ENCODE data around the gene LRIG1. TPM values are rescaled to one million over a fixed set of nuclear protein-coding genes. Genes with fewer than 3 reads are reported as not detected.

The LRIG1 gene
- total and polyA plus RNA-seq, 7 experiments from 2014 or later, result 14.5 to 46.3 (median 34.4) TPM

- no peaks in the 10 kb centered on the region for H3K27me3 Mint-ChIP-seq
- peaks cover 2 to 14% (median 4%) of the 10 kb centered on the region in 7 donors for H3K4me1 Mint-ChIP-seq
- CTCF ChIA-PET, result no interaction called here
- Histone ChIP-seq H3K4me3 (ENCODE audit: low read length) (no peak overlapping the region), H3K4me1 (ENCODE audit: control insufficient read depth in 2 of 2, insufficient read depth in 2 of 2, low read length in 2 of 2) (peaks cover 0 to 7% of the 10 kb centered on the region in 2 donors), H3K27me3 (ENCODE audit: control insufficient read depth in 2 of 2, insufficient read depth in 2 of 2, low read length in 2 of 2) (no peaks in the 10 kb centered on the region), H3K36me3 (ENCODE audit: control insufficient read depth in 2 of 3, insufficient read depth in 3 of 3, low read length in 3 of 3) (peaks cover 0 to 8% (median 0%) of the 10 kb centered on the region in 3 experiments), H3K27ac (ENCODE audit: low read depth, low read length) (no peak overlapping the region), H3K9me3 (ENCODE audit: control insufficient read depth in 2 of 3, low read length in 3 of 3) (no peaks in the 10 kb centered on the region)
- no peak overlapping the region for H3K27ac Mint-ChIP-seq
- no peak overlapping the region for H3K4me3 Mint-ChIP-seq
- DNase-seq (no peak), ATAC-seq (no peak)
- peaks cover 8 to 56% (median 46%) of the 10 kb centered on the region in 5 donors for H3K36me3 Mint-ChIP-seq
- peaks cover 0 to 10% (median 0%) of the 10 kb centered on the region in 11 donors for H3K9me3 Mint-ChIP-seq
- POLR2A ChIA-PET, result no interaction called here
- intact Hi-C loops (cut with micrococcal nuclease), result no loop called here
Observed at GRCh38 chr3:66348704-66349103, 152.1 kb downstream of the LRIG1 start.

DNA sequence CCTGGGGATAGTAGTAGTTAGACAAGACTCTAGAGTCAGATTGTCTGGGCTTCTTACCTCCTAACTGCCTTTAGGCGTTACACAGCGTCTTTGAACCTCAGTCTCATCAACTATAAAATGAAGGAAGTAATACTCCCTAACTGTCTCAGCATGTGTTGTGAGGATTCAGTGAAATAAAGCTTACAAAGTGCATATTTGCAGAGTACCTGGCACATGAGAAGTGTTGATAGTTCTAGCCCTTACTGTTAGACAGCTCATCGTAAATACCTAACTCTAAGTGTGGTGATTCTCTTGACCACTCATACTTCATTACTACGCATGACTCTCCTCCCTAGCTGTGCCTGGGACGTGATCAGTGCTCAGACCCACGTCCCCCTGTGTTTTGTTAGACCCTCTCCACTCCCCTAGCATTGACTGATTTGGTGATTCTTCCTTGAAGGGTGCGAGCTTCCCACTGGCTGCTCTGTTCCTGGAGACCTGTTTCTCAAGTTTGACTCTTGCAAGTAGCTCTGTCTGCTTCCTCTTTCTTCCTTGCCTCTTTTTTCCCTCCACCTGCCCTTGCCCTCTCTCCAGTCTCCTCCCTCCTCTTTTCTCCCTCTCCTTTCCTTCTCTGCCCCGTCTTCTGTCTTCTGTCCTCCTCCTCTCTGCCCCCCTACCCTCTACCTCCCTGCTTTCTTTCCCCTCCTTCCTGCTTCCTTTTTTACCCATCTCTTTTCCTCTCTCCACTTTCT, 155.8 kb downstream of the LRIG1 start:
- DNase-seq (no peak), ATAC-seq (no peak)
- Mint-ChIP-seq H3K36me3 (peaks cover 8 to 48% (median 37%) of the 10 kb centered on the region in 5 donors), H3K4me3 (no peak overlapping the region), H3K27ac (no peak overlapping the region), H3K4me1 (peaks cover 0 to 19% (median 8%) of the 10 kb centered on the region in 7 donors), H3K27me3 (no peaks in the 10 kb centered on the region), H3K9me3 (peaks cover 0 to 10% (median 0%) of the 10 kb centered on the region in 11 donors)
- H3K4me3 ChIP-seq (ENCODE audit: low read length), result no peak overlapping the region
- CTCF ChIA-PET, result interaction anchor here (0.6 kb wide), 1 partner anchor 62 kb away, joined by 5 read pairs; no protein-coding TSS in a partner anchor
- no peaks in the 10 kb centered on the region for H3K4me1 ChIP-seq (ENCODE audit: control insufficient read depth in 2 of 2, insufficient read depth in 2 of 2, low read length in 2 of 2)
- H3K27me3 ChIP-seq (ENCODE audit: control insufficient read depth in 2 of 2, insufficient read depth in 2 of 2, low read length in 2 of 2), result no peaks in the 10 kb centered on the region
- intact Hi-C loops (cut with micrococcal nuclease), result no loop called here
- POLR2A ChIA-PET, result interaction anchor here (0.6 kb wide), 1 partner anchor 9 kb away, joined by 3 read pairs; no protein-coding TSS in a partner anchor
- no peaks in the 10 kb centered on the region for H3K9me3 ChIP-seq (ENCODE audit: control insufficient read depth in 2 of 3, low read length in 3 of 3)
- no peak overlapping the region for H3K27ac ChIP-seq (ENCODE audit: low read depth, low read length)
- H3K36me3 ChIP-seq (ENCODE audit: control insufficient read depth in 2 of 3, insufficient read depth in 3 of 3, low read length in 3 of 3), result peaks cover 0 to 8% (median 0%) of the 10 kb centered on the region in 3 experiments

- no peak overlapping the region for H3K27ac Mint-ChIP-seq
- H3K4me3 Mint-ChIP-seq, result no peak overlapping the region
- intact Hi-C loops (cut with micrococcal nuclease), result no loop called here
- H3K36me3 Mint-ChIP-seq, result peaks cover 8 to 54% (median 35%) of the 10 kb centered on the region in 5 donors
- H3K4me1 Mint-ChIP-seq, result peaks cover 0 to 19% (median 13%) of the 10 kb centered on the region in 7 donors
- ChIA-PET POLR2A (no interaction called here), CTCF (interaction anchor here (0.6 to 1.1 kb wide), 2 partner anchors 60 to 62 kb away, joined by 3 to 5 read pairs; no protein-coding TSS in a partner anchor)
- Histone ChIP-seq H3K27me3 (ENCODE audit: control insufficient read depth in 2 of 2, insufficient read depth in 2 of 2, low read length in 2 of 2) (no peaks in the 10 kb centered on the region), H3K4me3 (ENCODE audit: low read length) (no peak overlapping the region), H3K4me1 (ENCODE audit: control insufficient read depth in 2 of 2, insufficient read depth in 2 of 2, low read length in 2 of 2) (no peaks in the 10 kb centered on the region), H3K36me3 (ENCODE audit: control insufficient read depth in 2 of 3, insufficient read depth in 3 of 3, low read length in 3 of 3) (peaks cover 0 to 8% (median 0%) of the 10 kb centered on the region in 3 experiments), H3K9me3 (ENCODE audit: control insufficient read depth in 2 of 3, low read length in 3 of 3) (no peaks in the 10 kb centered on the region), H3K27ac (ENCODE audit: low read depth, low read length) (no peak overlapping the region)
- no peak for DNase-seq
- H3K9me3 Mint-ChIP-seq, result peaks cover 0 to 10% (median 0%) of the 10 kb centered on the region in 11 donors
- H3K27me3 Mint-ChIP-seq, result no peaks in the 10 kb centered on the region
- no peak for ATAC-seq
Observed at GRCh38 chr3:66344391-66344811, 156.4 kb downstream of the LRIG1 start.

GRCh38 chr3:66342717-66343356, 158.0 kb downstream of the LRIG1 start:
- H3K4me1 Mint-ChIP-seq, result peaks cover 0 to 32% (median 17%) of the 10 kb centered on the region in 7 donors
- CTCF ChIA-PET, result no interaction called here

GRCh38 chr3:66338927-66339326, 161.9 kb downstream of the LRIG1 start:
- Mint-ChIP-seq H3K36me3 (peaks cover 0 to 22% (median 2%) of the 10 kb centered on the region in 5 donors), H3K4me1 (peaks cover 6 to 45% (median 26%) of the 10 kb centered on the region in 7 donors), H3K27me3 (no peaks in the 10 kb centered on the region), H3K4me3 (no peak overlapping the region), H3K9me3 (peaks cover 0 to 6% (median 0%) of the 10 kb centered on the region in 11 donors), H3K27ac (no peak overlapping the region)
- intact Hi-C loops (cut with micrococcal nuclease), result no loop called here
- ATAC-seq (no peak), DNase-seq (no peak)
- no peaks in the 10 kb centered on the region for H3K27me3 ChIP-seq (ENCODE audit: control insufficient read depth in 2 of 2, insufficient read depth in 2 of 2, low read length in 2 of 2)
- ChIA-PET CTCF (interaction anchor here (0.6 kb wide), 1 partner anchor 15 kb away, joined by 4 read pairs; no protein-coding TSS in a partner anchor), POLR2A (no interaction called here)
- no peak overlapping the region for H3K27ac ChIP-seq (ENCODE audit: low read depth, low read length)
- no peaks in the 10 kb centered on the region for H3K9me3 ChIP-seq (ENCODE audit: control insufficient read depth in 2 of 3, low read length in 3 of 3)
- H3K4me3 ChIP-seq (ENCODE audit: low read length), result no peak overlapping the region
- H3K4me1 ChIP-seq (ENCODE audit: control insufficient read depth in 2 of 2, insufficient read depth in 2 of 2, low read length in 2 of 2), result no peaks in the 10 kb centered on the region
- no peaks in the 10 kb centered on the region for H3K36me3 ChIP-seq (ENCODE audit: control insufficient read depth in 2 of 3, insufficient read depth in 3 of 3, low read length in 3 of 3)

More at GRCh38 chr3:66342717-66343356, 158.0 kb downstream of the LRIG1 start:
- no peaks in the 10 kb centered on the region for H3K27me3 ChIP-seq (ENCODE audit: control insufficient read depth in 2 of 2, insufficient read depth in 2 of 2, low read length in 2 of 2)
- H3K27ac ChIP-seq (ENCODE audit: low read depth, low read length), result no peak overlapping the region
- Mint-ChIP-seq H3K36me3 (peaks cover 8 to 46% (median 25%) of the 10 kb centered on the region in 5 donors), H3K27me3 (no peaks in the 10 kb centered on the region), H3K27ac (peak overlapping the region in 1 of 9 donors; percentile 47), H3K4me3 (no peak overlapping the region), H3K9me3 (peaks cover 0 to 10% (median 0%) of the 10 kb centered on the region in 11 donors)
- peaks cover 0 to 8% (median 0%) of the 10 kb centered on the region in 3 experiments for H3K36me3 ChIP-seq (ENCODE audit: control insufficient read depth in 2 of 3, insufficient read depth in 3 of 3, low read length in 3 of 3)
- no peaks in the 10 kb centered on the region for H3K9me3 ChIP-seq (ENCODE audit: control insufficient read depth in 2 of 3, low read length in 3 of 3)
- H3K4me1 ChIP-seq (ENCODE audit: control insufficient read depth in 2 of 2, insufficient read depth in 2 of 2, low read length in 2 of 2), result no peaks in the 10 kb centered on the region
- no peak overlapping the region for H3K4me3 ChIP-seq (ENCODE audit: low read length)
- intact Hi-C loops (cut with micrococcal nuclease), result no loop called here
- DNase-seq (no peak), ATAC-seq (no peak)
- POLR2A ChIA-PET, result no interaction called here

- ATAC-seq, result no peak
- peak overlapping the region in 2 of 9 donors; percentile 8 to 17 for H3K27ac Mint-ChIP-seq
Observed at GRCh38 chr3:66336333-66336766, 164.5 kb downstream of the LRIG1 start.

More at GRCh38 chr3:66336333-66336766, 164.5 kb downstream of the LRIG1 start:
- DNase-seq, result no peak
- Histone ChIP-seq H3K9me3 (ENCODE audit: control insufficient read depth in 2 of 3, low read length in 3 of 3) (no peaks in the 10 kb centered on the region), H3K36me3 (ENCODE audit: control insufficient read depth in 2 of 3, insufficient read depth in 3 of 3, low read length in 3 of 3) (no peaks in the 10 kb centered on the region), H3K27ac (ENCODE audit: low read depth, low read length) (no peak overlapping the region), H3K4me3 (ENCODE audit: low read length) (no peak overlapping the region), H3K27me3 (ENCODE audit: control insufficient read depth in 2 of 2, insufficient read depth in 2 of 2, low read length in 2 of 2) (no peaks in the 10 kb centered on the region), H3K4me1 (ENCODE audit: control insufficient read depth in 2 of 2, insufficient read depth in 2 of 2, low read length in 2 of 2) (no peaks in the 10 kb centered on the region)
- ChIA-PET POLR2A (no interaction called here), CTCF (no interaction called here)
- Mint-ChIP-seq H3K36me3 (peaks cover 0 to 33% (median 8%) of the 10 kb centered on the region in 5 donors), H3K9me3 (peaks cover 0 to 6% (median 0%) of the 10 kb centered on the region in 11 donors), H3K4me1 (peaks cover 6 to 58% (median 37%) of the 10 kb centered on the region in 7 donors), H3K4me3 (no peak overlapping the region), H3K27me3 (no peaks in the 10 kb centered on the region)
- intact Hi-C loops (cut with micrococcal nuclease), result no loop called here
